A673 (cell line): ENCODE results near the gene RPS18.

Experiments used
- CTCF ChIP-seq: fragments of 300-800, 200-600 bp; sonication (generic); conservative IDR thresholded peaks from 2 replicates; pipeline ENCODE4 v1.5.1; 2017; ENCODE audit warnings: low read depth, mild to moderate bottlenecking, antibody characterized with exemption, low read length, moderate library complexity, mixed read lengths
- EZH2 ChIP-seq: fragments of 200-600 bp; sonication (generic); IDR thresholded peaks from 2 replicates; pipeline ENCODE4 v1.6.1; 2017; ENCODE audit warnings: borderline replicate concordance, low read depth, mild to moderate bottlenecking, mixed read lengths, antibody characterized with exemption, low read length; ENCODE audit not compliant: poor library complexity, severe bottlenecking

GRCh38 chr6:33278392-33278741 is 6.5 kb downstream of the RPS18 start:
- no peak for TF ChIP-seq CTCF
- TF ChIP-seq EZH2 = no peak
